HepG2 (cell line): ENCODE data around the gene PGP. TPM values are rescaled to one million over a fixed set of nuclear protein-coding genes. Genes with fewer than 3 reads are reported as not detected.

Experiments used
- ATAC-seq: fragments of 200-7000 bp; cut with Tn5 transposase; 3 replicates; pipeline ENCODE4 v1.9.1; 2020; ENCODE audit warnings: mild to moderate bottlenecking, moderate library complexity
- BruUV-seq: library from RNA; stranded (reverse); fragments of 400-500 nt; replicated peaks from 2 replicates; lab custom pipeline; 2021; lab: Mats Ljungman, UMichigan
- CTCF ChIA-PET: fragments of 300-600 bp; formaldehyde crosslinking; extraction: SDS; loops from one replicate; lab custom pipeline; 2021; ENCODE audit warnings: low total read pairs, inconsistent platforms, low intra/inter-chr PET ratio; lab: Yijun Ruan, JAX
- POLR2A ChIA-PET: fragments of 350-600 bp; sonication (Branson Sonifier 250); formaldehyde crosslinking; loops from one replicate; lab custom pipeline; 2020; ENCODE audit warnings: antibody characterized with exemption, inconsistent platforms; lab: Yijun Ruan, JAX
- DNase-seq: peaks from one replicate; pipeline ENCODE4 v3.0.0-alpha.2; 2015; ENCODE audit warnings: low spot score
- FAIRE-seq: peaks from 3 replicates; lab custom pipeline; 2011; peaks lifted over from hg19 to GRCh38; lab: Jason Lieb, UNC
- H2AFZ ChIP-seq: one replicate; pipeline ENCODE4 v1.6.1; 2011; ENCODE audit warnings: low read length, inconsistent platforms
- H3K27ac ChIP-seq: fragments of 300-600 bp; 3 replicates; pipeline ENCODE4 v1.8.0; 2011; ENCODE audit warnings: mixed run types, mild to moderate bottlenecking, mixed read lengths, low read length, inconsistent platforms; ENCODE audit not compliant: insufficient read depth; ENCODE audit errors: extremely low read length
- H3K27me3 ChIP-seq, 2 experiments: fragments of 200-600 bp in 1 of 2; 2 replicates in 1 of 2; 3 replicates in 1 of 2; pipeline versions ENCODE4 v1.6.0 to v1.8.0; 2011; ENCODE audit warnings: low read length in 2 of 2, mild to moderate bottlenecking in 2 of 2, moderate library complexity in 2 of 2, inconsistent platforms in 1 of 2; ENCODE audit not compliant: insufficient read depth in 2 of 2, control insufficient read depth in 1 of 2
- H3K36me3 ChIP-seq, 2 experiments: fragments of 200-600 bp in 1 of 2; replicated peaks in 1 of 2; 2 replicates in 1 of 2; 3 replicates in 1 of 2; pipeline versions ENCODE4 v1.5.1 to v1.8.0; 2011; ENCODE audit warnings: low read length in 2 of 2, inconsistent platforms in 1 of 2; ENCODE audit not compliant: insufficient read depth in 2 of 2, control insufficient read depth in 1 of 2
- H3K4me1 ChIP-seq: 2 replicates; pipeline ENCODE4 v1.5.1; 2012; ENCODE audit warnings: low read length, inconsistent platforms; ENCODE audit not compliant: insufficient read depth
- H3K4me2 ChIP-seq: 2 replicates; pipeline ENCODE4 v1.6.0; 2011; ENCODE audit warnings: low read depth, low read length, inconsistent platforms
- H3K4me3 ChIP-seq, 3 experiments: fragments of 200-600 bp in 1 of 3; sonication (generic), shearing (Covaris generic) in 1 of 3; replicated peaks in 1 of 3; 2 replicates each; pipeline ENCODE4 v1.5.1; 2011 to 2016; ENCODE audit warnings: low read length in 3 of 3, inconsistent platforms in 2 of 3, low read depth in 2 of 3, mild to moderate bottlenecking in 2 of 3, control low read depth in 1 of 3, mixed read lengths in 1 of 3; ENCODE audit not compliant: insufficient read depth in 1 of 3
- H3K79me2 ChIP-seq: one replicate; pipeline ENCODE4 v1.6.1; 2011; ENCODE audit warnings: low read length, inconsistent platforms; ENCODE audit not compliant: insufficient read depth
- H3K9ac ChIP-seq: 2 replicates; pipeline ENCODE4 v1.6.0; 2011; ENCODE audit warnings: mild to moderate bottlenecking, low read depth, low read length, inconsistent platforms; ENCODE audit not compliant: insufficient read depth
- H3K9me3 ChIP-seq: 2 replicates; pipeline ENCODE4 v1.5.1; 2012; ENCODE audit warnings: mild to moderate bottlenecking, low read length
- H4K20me1 ChIP-seq: 2 replicates; pipeline ENCODE4 v1.6.0; 2011; ENCODE audit warnings: inconsistent platforms, mild to moderate bottlenecking, low read length, moderate library complexity; ENCODE audit not compliant: insufficient read depth
- FOXO4 ChIP-seq: sonication (generic); formaldehyde crosslinking; conservative IDR thresholded peaks from 2 replicates; pipeline ENCODE4 v1.8.1; 2023; ENCODE audit warnings: missing genetic modification reagents
- GATAD1 ChIP-seq: IDR thresholded peaks from 2 replicates; pipeline ENCODE4 v1.6.1; 2016; ENCODE audit warnings: missing genetic modification reagents, missing compliant biosample characterization
- GTF3A ChIP-seq: sonication (generic); formaldehyde crosslinking; conservative IDR thresholded peaks from 2 replicates; pipeline ENCODE4 v1.4.0; 2020; ENCODE audit warnings: mild to moderate bottlenecking, missing genetic modification reagents
- NAIF1 ChIP-seq: sonication (generic); formaldehyde crosslinking; IDR thresholded peaks from 2 replicates; pipeline ENCODE4 v1.5.0; 2020; ENCODE audit warnings: mild to moderate bottlenecking, missing genetic modification reagents, borderline replicate concordance
- POLR2G ChIP-seq: fragments of 200-400 bp; formaldehyde crosslinking; IDR thresholded peaks from 2 replicates; pipeline ENCODE4 v1.6.1; 2018; ENCODE audit warnings: mild to moderate bottlenecking, low read depth, low read length, moderate library complexity
- SNAPC2 ChIP-seq: sonication (generic); formaldehyde crosslinking; IDR thresholded peaks from 2 replicates; pipeline ENCODE4 v1.8.1; 2022; ENCODE audit warnings: mild to moderate bottlenecking, missing genetic modification reagents
- ZNF3 ChIP-seq: IDR thresholded peaks from 2 replicates; pipeline ENCODE4 v1.7.0; 2017; ENCODE audit warnings: inconsistent platforms
- ZNF646 ChIP-seq: sonication (generic); formaldehyde crosslinking; IDR thresholded peaks from 2 replicates; pipeline ENCODE4 v1.9.0; 2021; ENCODE audit warnings: mild to moderate bottlenecking, missing genetic modification reagents
- WGBS: methylation state at CpG from one replicate; pipeline ENCODE4 v1.1.6; 2017; ENCODE audit warnings: low lambda C conversion rate; 5-methylcytosine and 5-hydroxymethylcytosine counted together
- in situ Hi-C: cut with HindIII; loops from 2 replicates; pipeline ENCODE4 v1.10.0; 2017; ENCODE audit warnings: low pct_unique_long_range_greater_than_20kb; ENCODE audit not compliant: extremely low pct_ligation_motif_present
- intact Hi-C: fragments of 100-400 bp; cut with micrococcal nuclease; formaldehyde crosslinking; loops from one replicate; pipeline ENCODE4 v1.10.0; 2022; ENCODE audit not compliant: unreplicated experiment
- polyA plus RNA-seq, 8 experiments: library from polyadenylated mRNA; depleted of rRNA in 3 of 8; stranded (reverse) in 7 of 8; unstranded in 1 of 8; fragments of >200 nt; fragmentation: Illumina TruSeq in 4 of 8; extraction: Trizol in 4 of 8; gene quantifications; 2 replicates each; pipeline versions ENCODE4 v1.2.1 to v1.2.3, GENCODE V29; 2011 to 2016; ENCODE audit warnings: low read depth in 4 of 8, missing spikeins in 1 of 8, mixed read lengths in 1 of 8; ENCODE audit not compliant: insufficient read depth in 1 of 8
- total RNA-seq, 5 experiments: library from RNA; depleted of rRNA; stranded (reverse); fragments of >200 nt; fragmentation: Illumina TruSeq; extraction: Trizol; gene quantifications; 2 replicates each; pipeline ENCODE4 v1.2.3, GENCODE V29; 2016; ENCODE audit warnings: low read depth in 1 of 5

Gene PGP
- total and polyA plus RNA-seq, 2 of the 13 experiments (the other 11 are each of a cell fraction or from before 2014, with no cell fraction given): 7.3 to 18.3 TPM

- Histone ChIP-seq H3K4me3 (no peak overlapping the region), H4K20me1 (peaks cover 5% of the 10 kb centered on the region), H3K27ac (peak overlapping the region; percentile 83), H2AFZ (no peak overlapping the region), H3K79me2 (peaks cover 23% of the 10 kb centered on the region), H3K9me3 (no peaks in the 10 kb centered on the region), H3K9ac (no peak overlapping the region), H3K36me3 (peaks cover 13 to 42% of the 10 kb centered on the region in 2 experiments), H3K4me2 (no peak overlapping the region), H3K4me1 (peaks cover 27% of the 10 kb centered on the region), H3K27me3 (no peaks in the 10 kb centered on the region; a peak in 1 of 5 replicates)
- no peak for FAIRE-seq
- ChIA-PET POLR2A (interaction anchor here (1.0 to 3.7 kb wide), 7 partner anchors 10 to 217 kb away, joined by 3 to 79 read pairs (median 20); partner anchors contain the start of genes RNPS1 and TRAF7), CTCF (no interaction called here)
- BruUV-seq: no TSS peak
- no peak for ATAC-seq
- intact Hi-C loops (loop anchor here (5.0 kb wide), 1 partner anchor 55 kb away; the partner anchor contains the start of gene CASKIN1), in situ Hi-C loops (no loop called here)
- DNase-seq: no peak
- no peak for TF ChIP-seq GTF3A (CRISPR knock-in tag)
- TF ChIP-seq POLR2G: 0 out of 2 replicates have a peak, but pooled peaks have one; percentile 15
- 94% methylated on average over 7 of the region's 7 CpGs for WGBS
Observed at GRCh38 chr16:2252806-2253148, 38.1 kb upstream of the PGP start.

- ATAC-seq (peak; percentile 90), FAIRE-seq (peak; percentile 48), DNase-seq (peak; percentile 87)
- H3K9ac ChIP-seq: peak within 1 kb of the TSS; percentile 80
- H3K4me1 ChIP-seq: peaks cover 27% of the 10 kb centered on the region
- BruUV-seq: no TSS peak
- no peaks in the 10 kb centered on the region; a peak in 1 of 5 replicates for H3K27me3 ChIP-seq
- peaks cover 23% of the 10 kb centered on the region for H3K79me2 ChIP-seq
- 0% methylated on average over 23 of the region's 88 CpGs for WGBS
- no peak within 1 kb of the TSS for H2AFZ ChIP-seq
- peaks cover 10 to 33% of the 10 kb centered on the region in 2 experiments for H3K36me3 ChIP-seq
- in situ Hi-C loops (no loop called here), intact Hi-C loops (loop anchor here (5.0 kb wide), 1 partner anchor 54 kb away; the partner anchor contains the start of gene CASKIN1)
- H3K4me2 ChIP-seq: peak within 1 kb of the TSS; percentile 86
- peaks cover 5% of the 10 kb centered on the region for H4K20me1 ChIP-seq
- H3K27ac ChIP-seq: peak within 1 kb of the TSS; percentile 83
- H3K4me3 ChIP-seq: peak within 1 kb of the TSS; percentile 71 to 84 (median 75)
- ChIA-PET POLR2A (interaction anchor here (0.7 to 3.7 kb wide), 36 partner anchors 8 to 287 kb away, joined by 3 to 79 read pairs (median 5); partner anchors contain the start of genes CASKIN1, E4F1, PDPK1 and PGP), CTCF (interaction anchor here (1.8 kb wide), 1 partner anchor 57 kb away, joined by 6 read pairs; no protein-coding TSS in a partner anchor)
- no peaks in the 10 kb centered on the region for H3K9me3 ChIP-seq
- TF ChIP-seq NAIF1 (CRISPR knock-in tag) (peak; percentile 9; the same call in 1 of the 2 replicates), SNAPC2 (CRISPR knock-in tag) (peak; percentile 92; the same call in 1 of the 2 replicates), FOXO4 (no peak), ZNF646 (no peak; the same call in 1 of the 2 replicates), GATAD1 (peak; percentile 87), ZNF3 (no peak)
Observed at GRCh38 chr16:2251296-2252111, 36.9 kb upstream of the PGP start, which contains the start of gene ECI1. Gene ECI1, minus strand, starts transcription at chr16:2251587. Its CDS starts 21 bp downstream, at chr16:2251566.
